Neural cell (in vitro differentiated cells): ENCODE data around the gene CCS. TPM values are rescaled to one million over a fixed set of nuclear protein-coding genes. Genes with fewer than 3 reads are reported as not detected.

Experiments used
- H2AFZ ChIP-seq: fragments of 200-600, 300-800 bp; sonication (generic), shearing (Covaris generic); 2 replicates; pipeline ENCODE4 v1.6.0; 2014; ENCODE audit warnings: low read depth, mild to moderate bottlenecking, antibody characterized with exemption, low read length, moderate library complexity
- H3F3A ChIP-seq: fragments of 200-600 bp; shearing (Covaris generic); 2 replicates; pipeline ENCODE4 v1.6.1; 2016; ENCODE audit warnings: mild to moderate bottlenecking, moderate library complexity, mixed read lengths, antibody characterized with exemption, low read length; ENCODE audit not compliant: insufficient read depth, poor library complexity, severe bottlenecking
- H3K27ac ChIP-seq: fragments of 200-600, 300-800 bp; sonication (generic), shearing (Covaris generic); 2 replicates; pipeline ENCODE4 v1.5.1; 2014; ENCODE audit warnings: mild to moderate bottlenecking, low read length, moderate library complexity
- H3K27me3 ChIP-seq: fragments of 300-800, 200-600 bp; sonication (generic), shearing (Covaris generic); 2 replicates; pipeline ENCODE4 v1.6.0; 2014; ENCODE audit warnings: mild to moderate bottlenecking, low read depth, low read length, moderate library complexity; ENCODE audit not compliant: insufficient read depth
- H3K36me3 ChIP-seq: fragments of 300-800, 200-600 bp; sonication (generic), shearing (Covaris generic); 2 replicates; pipeline ENCODE4 v1.5.1; 2014; ENCODE audit warnings: mild to moderate bottlenecking, antibody characterized with exemption, low read length, moderate library complexity; ENCODE audit not compliant: insufficient read depth
- H3K4me2 ChIP-seq: fragments of 300-800, 200-600 bp; sonication (generic), shearing (Covaris generic); 2 replicates; pipeline ENCODE4 v1.6.0; 2014; ENCODE audit warnings: mild to moderate bottlenecking, low read length
- H3K4me3 ChIP-seq: fragments of 300-800, 200-600 bp; sonication (generic), shearing (Covaris generic); 2 replicates; pipeline ENCODE4 v1.5.1; 2014; ENCODE audit warnings: mild to moderate bottlenecking, low read length, moderate library complexity
- H3K79me2 ChIP-seq: fragments of 200-600 bp; shearing (Covaris generic); replicated peaks from 2 replicates; pipeline ENCODE4 v1.6.0; 2014; ENCODE audit warnings: mild to moderate bottlenecking, low read length, moderate library complexity; ENCODE audit not compliant: insufficient read depth
- H3K9ac ChIP-seq: fragments of 300-800, 200-600 bp; sonication (generic), shearing (Covaris generic); 2 replicates; pipeline ENCODE4 v1.6.1; 2016; ENCODE audit warnings: mild to moderate bottlenecking, low read length, mixed read lengths
- H3K9me2 ChIP-seq: fragments of 200-600 bp; shearing (Covaris generic); 2 replicates; pipeline ENCODE4 v1.6.1; 2016; ENCODE audit warnings: mild to moderate bottlenecking, low read length, mixed read lengths; ENCODE audit not compliant: insufficient read depth
- H3K9me3 ChIP-seq: fragments of 200-600, 300-800 bp; sonication (generic), shearing (Covaris generic); 2 replicates; pipeline ENCODE4 v1.6.1; 2016; ENCODE audit warnings: mild to moderate bottlenecking, mixed run types, low read length, moderate library complexity, mixed read lengths
- H4K20me1 ChIP-seq: fragments of 200-600 bp; shearing (Covaris generic); 2 replicates; pipeline ENCODE4 v1.6.1; 2016; ENCODE audit warnings: mild to moderate bottlenecking, mixed run types; ENCODE audit not compliant: insufficient read depth
- CTCF ChIP-seq: fragments of 450-650 bp; IDR thresholded peaks from 2 replicates; pipeline ENCODE4 v1.5.1; 2014; ENCODE audit warnings: antibody characterized with exemption, mild to moderate bottlenecking, moderate library complexity; ENCODE audit not compliant: poor library complexity, severe bottlenecking
- EP300 ChIP-seq: fragments of 450-650 bp; conservative IDR thresholded peaks from 2 replicates; pipeline ENCODE4 v1.6.1; 2014; ENCODE audit warnings: antibody characterized with exemption, mild to moderate bottlenecking, moderate library complexity; ENCODE audit not compliant: poor library complexity, severe bottlenecking
- EZH2 ChIP-seq: fragments of 200-600, 300-800 bp; shearing (Covaris generic), sonication (generic); IDR thresholded peaks from 2 replicates; pipeline ENCODE4 v1.6.1; 2014; ENCODE audit warnings: antibody characterized with exemption, low read length, borderline replicate concordance, mild to moderate bottlenecking; ENCODE audit not compliant: insufficient read depth, poor library complexity, severe bottlenecking
- MXI1 ChIP-seq: fragments of 450-650 bp; conservative IDR thresholded peaks from 2 replicates; pipeline ENCODE4 v1.6.1; 2014; ENCODE audit warnings: antibody characterized with exemption, mild to moderate bottlenecking; ENCODE audit not compliant: poor library complexity, severe bottlenecking
- POLR2AphosphoS5 ChIP-seq: IDR thresholded peaks from 2 replicates; pipeline ENCODE4 v1.6.1; 2012
- RAD21 ChIP-seq: fragments of 450-650 bp; conservative IDR thresholded peaks from 2 replicates; pipeline ENCODE4 v1.6.1; 2014; ENCODE audit warnings: antibody characterized with exemption, mild to moderate bottlenecking, moderate library complexity
- REST ChIP-seq: IDR thresholded peaks from 2 replicates; pipeline ENCODE4 v1.6.1; 2012; ENCODE audit warnings: borderline replicate concordance
- SMC3 ChIP-seq: fragments of 450-650 bp; conservative IDR thresholded peaks from 2 replicates; pipeline ENCODE4 v1.6.1; 2014; ENCODE audit warnings: antibody characterized with exemption, mild to moderate bottlenecking, moderate library complexity; ENCODE audit not compliant: poor library complexity
- TAF1 ChIP-seq: IDR thresholded peaks from 2 replicates; pipeline ENCODE4 v1.6.1; 2012; ENCODE audit warnings: low read depth
- polyA plus RNA-seq: library from polyadenylated mRNA; depleted of rRNA; stranded (reverse); fragments of >200 nt; gene quantifications from 2 replicates; pipeline ENCODE4 v1.2.3, GENCODE V29; 2014

Gene CCS
- polyA plus RNA-seq, 1 donor from 2014 or later, result 40.8 TPM

- no peak overlapping the region for H3K4me2 ChIP-seq
- H3K9me3 ChIP-seq, result no peaks in the 10 kb centered on the region
- no peak for TF ChIP-seq POLR2AphosphoS5
- no peak for TF ChIP-seq EP300
- no peak for TF ChIP-seq CTCF
- no peak for TF ChIP-seq TAF1
- TF ChIP-seq RAD21, result no peak
- no peak for TF ChIP-seq EZH2
- TF ChIP-seq SMC3, result no peak
- TF ChIP-seq MXI1, result no peak
- no peak for TF ChIP-seq REST
- no peaks in the 10 kb centered on the region for H3K9me2 ChIP-seq
- H3K27ac ChIP-seq, result no peak overlapping the region
- H3K27me3 ChIP-seq, result no peaks in the 10 kb centered on the region
- H2AFZ ChIP-seq, result no peak overlapping the region
- H3F3A ChIP-seq, result no peaks in the 10 kb centered on the region
- peaks cover 21% of the 10 kb centered on the region for H3K36me3 ChIP-seq
- H3K4me3 ChIP-seq, result no peak overlapping the region
- H3K79me2 ChIP-seq, result peaks cover 55% of the 10 kb centered on the region
- peaks cover 26% of the 10 kb centered on the region for H4K20me1 ChIP-seq
- H3K9ac ChIP-seq, result no peak overlapping the region
These were observed 33.4 kb downstream of the CCS start for GRCh38 chr11:66626382-66626781.

GRCh38 chr11:66626926-66627325 lies 33.9 kb downstream of the CCS start:
- no peak overlapping the region for H3K27ac ChIP-seq
- H3F3A ChIP-seq, result no peaks in the 10 kb centered on the region
- peaks cover 21% of the 10 kb centered on the region for H3K36me3 ChIP-seq
- no peak overlapping the region for H3K4me2 ChIP-seq
- peaks cover 51% of the 10 kb centered on the region for H3K79me2 ChIP-seq
- no peaks in the 10 kb centered on the region for H3K27me3 ChIP-seq
- no peaks in the 10 kb centered on the region for H3K9me3 ChIP-seq
- H3K9me2 ChIP-seq, result no peaks in the 10 kb centered on the region
- no peak overlapping the region for H2AFZ ChIP-seq
- H4K20me1 ChIP-seq, result peaks cover 24% of the 10 kb centered on the region
- H3K9ac ChIP-seq, result no peak overlapping the region
- H3K4me3 ChIP-seq, result no peak overlapping the region
- TF ChIP-seq RAD21 (no peak), EP300 (no peak)

GRCh38 chr11:66628061-66628603 lies 35.1 kb downstream of the CCS start:
- no peak for TF ChIP-seq EP300
- TF ChIP-seq CTCF, result no peak
- no peak for TF ChIP-seq SMC3
- TF ChIP-seq RAD21, result no peak
- TF ChIP-seq MXI1, result no peak
- TF ChIP-seq POLR2AphosphoS5, result no peak
- Histone ChIP-seq H3K9me3 (no peaks in the 10 kb centered on the region), H3K4me3 (no peak overlapping the region), H3K27me3 (no peaks in the 10 kb centered on the region), H3F3A (no peaks in the 10 kb centered on the region), H4K20me1 (peaks cover 22% of the 10 kb centered on the region), H3K36me3 (peaks cover 21% of the 10 kb centered on the region), H3K9me2 (no peaks in the 10 kb centered on the region), H3K79me2 (peaks cover 43% of the 10 kb centered on the region), H3K4me2 (no peak overlapping the region), H3K9ac (no peak overlapping the region), H3K27ac (no peak overlapping the region), H2AFZ (no peak overlapping the region)
